ENCODE data around the gene TRIM45. TPM values are rescaled to one million over a fixed set of nuclear protein-coding genes. Genes with fewer than 3 reads are reported as not detected.
"Not testable (repeated sequence)": the region's sequence is repeated elsewhere in the genome, so short reads cannot be mapped to it uniquely, and the experiment has no call there.

TRIM45 gene
- total RNA-seq, 1 experiment from 2014 or later: 3.7 TPM

- DNase-seq (ENCODE audit: low read depth): not testable (repeated sequence)
Observed at GRCh38 chr1:117101858-117102257, 19.7 kb downstream of the TRIM45 start.

DNA sequence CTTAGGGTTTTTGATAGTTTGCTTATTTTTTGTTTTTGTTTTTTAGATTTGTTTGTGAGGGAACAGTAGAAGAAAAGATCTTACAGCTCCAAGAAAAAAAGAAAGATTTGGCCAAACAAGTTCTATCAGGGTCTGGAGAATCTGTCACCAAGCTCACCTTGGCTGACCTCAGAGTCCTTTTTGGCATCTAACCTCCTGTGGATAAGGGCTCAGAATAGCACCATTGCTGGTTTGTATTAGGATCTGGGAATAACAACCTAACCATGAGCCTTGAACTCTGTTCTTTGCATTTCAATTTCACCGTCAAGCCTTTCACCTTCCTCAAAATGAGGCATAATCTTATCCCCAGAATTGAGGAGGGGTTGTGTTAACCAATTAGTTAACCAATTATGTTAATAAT, 20.2 kb downstream of the TRIM45 start:
- DNase-seq (ENCODE audit: low read depth): no peak

GRCh38 chr1:117098287-117098890, 23.2 kb downstream of the TRIM45 start:
- DNase-seq (ENCODE audit: low read depth): no peak

- DNase-seq (ENCODE audit: low read depth): no peak
Observed at GRCh38 chr1:117097443-117097842, 24.1 kb downstream of the TRIM45 start.

DNA sequence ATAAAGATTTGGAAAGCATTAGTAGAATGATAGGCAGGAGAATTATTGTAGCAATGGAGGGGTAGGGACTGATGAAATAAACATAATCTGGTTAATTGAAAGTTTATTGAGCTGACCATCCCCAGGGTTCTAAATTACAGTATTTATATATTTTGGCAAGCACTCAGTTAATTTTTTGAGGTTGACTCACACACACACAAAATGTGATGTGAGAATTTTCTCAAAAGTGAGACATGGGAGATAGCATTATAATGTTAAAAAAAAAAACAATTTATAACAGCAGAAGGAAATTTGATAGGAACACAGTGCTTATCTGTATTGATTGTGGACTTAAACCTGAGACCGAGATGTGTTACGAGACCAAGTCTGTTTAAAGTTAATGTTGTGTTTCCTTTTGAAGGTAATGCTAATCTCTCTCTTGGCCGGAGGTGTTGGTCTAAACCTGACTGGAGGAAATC, 24.6 kb downstream of the TRIM45 start:
- no peak for DNase-seq (ENCODE audit: low read depth)

GRCh38 chr1:117094841-117095604, 26.5 kb downstream of the TRIM45 start:
- DNase-seq (ENCODE audit: low read depth): no peak

- peak; percentile 83 for DNase-seq (ENCODE audit: low read depth)
Observed at GRCh38 chr1:117093870-117094621, 27.5 kb downstream of the TRIM45 start.

- peak; percentile 97 for DNase-seq (ENCODE audit: low read depth)
Observed at GRCh38 chr1:117093091-117093534, 28.4 kb downstream of the TRIM45 start.

- peak; percentile 11 for DNase-seq (ENCODE audit: low read depth)
Observed at GRCh38 chr1:117092594-117092993, 29.0 kb downstream of the TRIM45 start.

GRCh38 chr1:117089996-117090395, 31.6 kb downstream of the TRIM45 start:
- no peak for DNase-seq (ENCODE audit: low read depth)

GRCh38 chr1:117087686-117088085, 33.9 kb downstream of the TRIM45 start:
- no peak for DNase-seq (ENCODE audit: low read depth)

DNA sequence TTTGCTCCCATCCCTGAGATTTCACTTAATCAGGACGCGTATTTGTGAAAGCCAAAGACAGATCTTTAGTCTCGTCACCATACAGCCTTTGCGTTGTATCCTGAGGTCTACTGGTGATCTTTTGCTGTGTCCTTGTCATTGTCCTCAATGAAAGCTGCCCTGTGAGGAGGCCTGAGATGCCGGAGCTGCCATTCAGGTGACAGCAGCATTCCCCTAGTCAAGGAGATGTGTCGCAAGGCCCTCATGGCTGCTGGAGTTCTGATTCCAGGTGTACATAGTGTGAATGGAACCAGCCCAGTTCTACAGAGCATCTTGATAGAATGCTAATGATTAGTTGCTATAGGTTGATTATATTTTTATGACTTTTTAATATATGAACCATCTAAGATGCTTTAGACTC, 37.3 kb downstream of the TRIM45 start:
- DNase-seq (ENCODE audit: low read depth): no peak

DNA sequence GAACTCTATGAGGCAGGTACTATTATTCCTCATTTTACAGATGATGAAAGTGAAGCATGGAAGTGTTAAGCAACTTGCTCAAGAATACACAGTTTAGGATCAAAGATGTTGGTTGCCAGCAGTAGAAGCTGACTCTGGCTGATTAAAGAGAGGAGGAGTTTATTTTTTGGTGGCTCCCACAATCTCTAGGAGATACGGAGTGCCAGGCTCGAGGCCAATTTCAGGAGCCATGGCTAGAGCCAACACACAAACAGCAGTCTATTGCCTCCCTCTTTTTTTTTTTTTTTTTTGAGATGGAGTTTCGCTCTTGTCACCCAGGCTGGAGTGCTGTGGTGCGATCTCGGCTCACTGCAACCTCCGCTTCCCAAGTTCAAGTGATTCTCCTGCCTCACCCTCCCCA, 41.8 kb downstream of the TRIM45 start:
- DNase-seq (ENCODE audit: low read depth): no peak

DNA sequence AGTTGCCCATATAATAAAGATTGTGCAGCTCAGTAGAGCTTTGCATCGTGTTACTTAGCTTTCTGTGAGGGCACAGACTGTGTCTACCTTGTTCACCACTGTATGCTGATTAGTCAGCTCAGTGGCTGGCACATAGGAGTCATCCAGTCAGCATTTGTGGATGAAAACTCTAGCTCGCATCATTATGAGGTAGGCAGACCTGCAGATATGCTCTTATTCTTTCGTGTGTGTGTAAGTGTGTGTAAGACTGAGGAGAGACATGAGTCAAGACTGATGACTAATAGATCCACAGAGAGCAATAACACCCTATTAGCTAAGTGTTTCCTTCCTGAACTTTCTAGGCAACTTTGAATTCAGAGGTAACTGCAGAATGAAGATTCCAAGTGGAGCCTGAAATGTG, 44.3 kb downstream of the TRIM45 start:
- peak; percentile 99 for DNase-seq (ENCODE audit: low read depth)

GRCh38 chr1:117076648-117077047, 44.9 kb downstream of the TRIM45 start:
- no peak for DNase-seq (ENCODE audit: low read depth)

- peak; percentile 48 for DNase-seq (ENCODE audit: low read depth)
Observed at GRCh38 chr1:117070124-117070523, 51.4 kb downstream of the TRIM45 start.

DNA sequence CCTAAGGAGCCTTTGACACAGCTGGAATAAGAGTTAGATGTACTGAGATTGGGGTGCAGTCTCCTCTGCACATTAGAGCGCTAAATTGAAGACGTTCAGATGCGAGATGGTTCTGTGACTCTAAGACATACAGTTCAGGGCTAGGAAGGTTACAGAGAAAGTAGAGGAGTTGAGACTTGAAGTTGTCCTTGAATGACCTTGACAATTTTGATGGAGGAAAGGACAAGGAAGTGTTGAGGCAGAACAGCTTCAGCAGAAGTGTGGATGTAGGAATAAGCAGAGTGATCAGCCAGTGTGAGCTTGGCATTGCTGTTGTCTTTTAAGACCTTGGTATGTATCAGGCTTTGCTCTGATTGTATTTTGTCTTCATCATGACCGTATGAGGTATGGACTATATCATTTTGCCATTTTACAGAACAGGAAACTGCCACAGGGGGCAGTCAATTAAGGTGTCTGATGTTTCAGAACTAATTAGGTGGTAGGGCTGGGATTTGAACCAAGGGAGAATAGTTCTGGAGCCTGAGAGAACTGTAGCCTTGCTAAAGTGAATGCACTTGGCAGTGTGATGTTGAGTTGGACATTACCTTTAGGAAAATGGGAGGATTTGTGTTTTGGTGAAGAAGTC, 52.2 kb downstream of the TRIM45 start:
- DNase-seq (ENCODE audit: low read depth): no peak

GRCh38 chr1:117068580-117068979, 53.0 kb downstream of the TRIM45 start:
- no peak for DNase-seq (ENCODE audit: low read depth)

DNA sequence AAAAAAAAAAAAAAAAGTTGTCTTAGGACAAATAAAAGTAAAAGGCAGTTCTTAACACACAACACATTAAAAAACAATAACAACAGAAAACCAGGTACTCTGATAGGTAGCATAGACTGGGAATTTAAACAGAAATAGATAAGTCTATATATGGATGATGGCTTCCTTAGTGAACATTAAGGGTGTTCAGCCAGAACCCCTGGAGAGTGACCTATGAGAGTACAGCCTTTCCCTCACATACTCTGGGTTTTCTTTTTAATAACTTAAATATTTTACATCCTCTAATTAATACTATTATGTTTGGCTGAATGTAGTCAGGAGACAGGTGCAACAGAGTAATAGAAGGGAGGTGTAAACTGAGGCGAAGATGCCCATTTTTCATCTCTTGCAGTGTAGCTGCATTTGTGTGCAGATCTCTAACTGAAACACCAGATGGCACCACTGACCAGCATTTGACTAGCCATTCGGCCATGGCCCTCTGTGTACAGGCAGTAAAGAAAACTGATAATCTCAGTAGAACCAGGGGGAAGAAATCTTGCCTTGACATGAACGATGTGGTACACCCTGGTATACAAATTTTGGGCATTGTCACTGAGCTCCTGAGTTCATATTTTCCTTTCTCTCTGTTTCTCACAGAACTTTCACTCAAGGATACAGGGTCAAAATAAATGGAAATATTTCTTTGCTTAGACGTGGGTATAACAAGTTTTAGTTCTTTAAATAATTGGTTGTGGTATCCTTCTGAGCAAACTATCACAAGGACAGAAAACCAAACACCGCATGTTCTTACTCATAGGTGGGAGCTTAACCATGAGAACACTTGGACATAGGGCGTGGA, 53.8 kb downstream of the TRIM45 start:
- peak; percentile 37 for DNase-seq (ENCODE audit: low read depth)

DNA sequence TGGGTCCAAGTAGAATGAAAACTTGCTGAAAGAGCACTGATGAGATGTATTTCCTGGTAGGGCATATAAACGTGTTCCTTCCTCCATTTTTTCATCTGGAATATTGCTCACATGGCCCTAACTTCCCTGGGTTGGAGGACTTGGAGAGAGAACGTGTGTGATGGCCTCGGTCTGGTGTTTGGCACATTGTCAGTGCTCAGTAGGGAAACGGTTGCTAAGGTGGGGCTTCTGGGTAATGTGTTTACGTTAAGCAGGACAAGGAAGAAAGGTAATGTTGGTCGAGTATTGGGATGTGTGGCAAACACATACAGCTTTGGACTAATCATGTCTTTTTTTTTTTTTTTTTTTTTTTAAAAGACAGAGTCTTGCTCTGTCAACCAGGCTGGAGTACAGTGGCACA, 55.2 kb downstream of the TRIM45 start:
- DNase-seq (ENCODE audit: low read depth): no peak

GRCh38 chr1:117061986-117062415, 59.5 kb downstream of the TRIM45 start:
- DNase-seq (ENCODE audit: low read depth): peak; percentile 81
